HepG2 (cell line): ENCODE measurements around the gene PRUNE1. TPM values are rescaled to one million over a fixed set of nuclear protein-coding genes. Genes with fewer than 3 reads are reported as not detected.

Experiments
- ATAC-seq: fragments of 200-7000 bp; cut with Tn5 transposase; 3 replicates; pipeline ENCODE4 v1.9.1; 2020; ENCODE audit warnings: mild to moderate bottlenecking, moderate library complexity
- BruUV-seq: library from RNA; stranded (reverse); fragments of 400-500 nt; replicated peaks from 2 replicates; lab custom pipeline; 2021; lab: Mats Ljungman, UMichigan
- CTCF ChIA-PET: fragments of 300-600 bp; formaldehyde crosslinking; extraction: SDS; loops from one replicate; lab custom pipeline; 2021; ENCODE audit warnings: low total read pairs, inconsistent platforms, low intra/inter-chr PET ratio; lab: Yijun Ruan, JAX
- POLR2A ChIA-PET: fragments of 350-600 bp; sonication (Branson Sonifier 250); formaldehyde crosslinking; loops from one replicate; lab custom pipeline; 2020; ENCODE audit warnings: antibody characterized with exemption, inconsistent platforms; lab: Yijun Ruan, JAX
- DNase-seq: peaks from one replicate; pipeline ENCODE4 v3.0.0-alpha.2; 2015; ENCODE audit warnings: low spot score
- FAIRE-seq: peaks from 3 replicates; lab custom pipeline; 2011; peaks lifted over from hg19 to GRCh38; lab: Jason Lieb, UNC
- H2AFZ ChIP-seq: one replicate; pipeline ENCODE4 v1.6.1; 2011; ENCODE audit warnings: low read length, inconsistent platforms
- H3K27ac ChIP-seq: fragments of 300-600 bp; 3 replicates; pipeline ENCODE4 v1.8.0; 2011; ENCODE audit warnings: mixed run types, mild to moderate bottlenecking, mixed read lengths, low read length, inconsistent platforms; ENCODE audit not compliant: insufficient read depth; ENCODE audit errors: extremely low read length
- H3K27me3 ChIP-seq, 2 experiments: fragments of 200-600 bp in 1 of 2; 2 replicates in 1 of 2; 3 replicates in 1 of 2; pipeline versions ENCODE4 v1.6.0 to v1.8.0; 2011; ENCODE audit warnings: low read length in 2 of 2, mild to moderate bottlenecking in 2 of 2, moderate library complexity in 2 of 2, inconsistent platforms in 1 of 2; ENCODE audit not compliant: insufficient read depth in 2 of 2, control insufficient read depth in 1 of 2
- H3K36me3 ChIP-seq, 2 experiments: fragments of 200-600 bp in 1 of 2; replicated peaks in 1 of 2; 2 replicates in 1 of 2; 3 replicates in 1 of 2; pipeline versions ENCODE4 v1.5.1 to v1.8.0; 2011; ENCODE audit warnings: low read length in 2 of 2, inconsistent platforms in 1 of 2; ENCODE audit not compliant: insufficient read depth in 2 of 2, control insufficient read depth in 1 of 2
- H3K4me1 ChIP-seq: 2 replicates; pipeline ENCODE4 v1.5.1; 2012; ENCODE audit warnings: low read length, inconsistent platforms; ENCODE audit not compliant: insufficient read depth
- H3K4me2 ChIP-seq: 2 replicates; pipeline ENCODE4 v1.6.0; 2011; ENCODE audit warnings: low read depth, low read length, inconsistent platforms
- H3K4me3 ChIP-seq, 3 experiments: fragments of 200-600 bp in 1 of 3; sonication (generic), shearing (Covaris generic) in 1 of 3; replicated peaks in 1 of 3; 2 replicates each; pipeline ENCODE4 v1.5.1; 2011 to 2016; ENCODE audit warnings: low read length in 3 of 3, inconsistent platforms in 2 of 3, low read depth in 2 of 3, mild to moderate bottlenecking in 2 of 3, control low read depth in 1 of 3, mixed read lengths in 1 of 3; ENCODE audit not compliant: insufficient read depth in 1 of 3
- H3K79me2 ChIP-seq: one replicate; pipeline ENCODE4 v1.6.1; 2011; ENCODE audit warnings: low read length, inconsistent platforms; ENCODE audit not compliant: insufficient read depth
- H3K9ac ChIP-seq: 2 replicates; pipeline ENCODE4 v1.6.0; 2011; ENCODE audit warnings: mild to moderate bottlenecking, low read depth, low read length, inconsistent platforms; ENCODE audit not compliant: insufficient read depth
- H3K9me3 ChIP-seq: 2 replicates; pipeline ENCODE4 v1.5.1; 2012; ENCODE audit warnings: mild to moderate bottlenecking, low read length
- H4K20me1 ChIP-seq: 2 replicates; pipeline ENCODE4 v1.6.0; 2011; ENCODE audit warnings: inconsistent platforms, mild to moderate bottlenecking, low read length, moderate library complexity; ENCODE audit not compliant: insufficient read depth
- CERS6 ChIP-seq: sonication (generic); formaldehyde crosslinking; IDR thresholded peaks from 2 replicates; pipeline ENCODE4 v1.5.0; 2020; ENCODE audit warnings: missing genetic modification reagents
- FOXC1 ChIP-seq: sonication (generic); formaldehyde crosslinking; IDR thresholded peaks from 2 replicates; pipeline ENCODE4 v1.8.0; 2022; ENCODE audit warnings: mild to moderate bottlenecking, missing genetic modification reagents, borderline replicate concordance
- FUBP1 ChIP-seq: sonication (generic); formaldehyde crosslinking; IDR thresholded peaks from 2 replicates; pipeline ENCODE4 v1.5.1; 2020; ENCODE audit warnings: missing genetic modification reagents, mild to moderate bottlenecking, borderline replicate concordance
- GATAD1 ChIP-seq: IDR thresholded peaks from 2 replicates; pipeline ENCODE4 v1.6.1; 2016; ENCODE audit warnings: missing genetic modification reagents, missing compliant biosample characterization
- GMEB1 ChIP-seq: sonication (generic); formaldehyde crosslinking; IDR thresholded peaks from 2 replicates; pipeline ENCODE4 v1.5.1; 2020; ENCODE audit warnings: missing genetic modification reagents, mild to moderate bottlenecking, borderline replicate concordance
- NCOA5 ChIP-seq: sonication (generic); formaldehyde crosslinking; IDR thresholded peaks from 2 replicates; pipeline ENCODE4 v1.4.0; 2020; ENCODE audit warnings: missing genetic modification reagents
- PLRG1 ChIP-seq: fragments of 450-650 bp; conservative IDR thresholded peaks from 2 replicates; pipeline ENCODE4 v1.6.1; 2016
- SKI ChIP-seq: fragments of 450-650 bp; IDR thresholded peaks from one replicate; pipeline ENCODE4 v1.6.1; 2018; ENCODE audit warnings: mild to moderate bottlenecking; ENCODE audit not compliant: partially characterized antibody
- TCF12 ChIP-seq, 2 experiments: fragments of 450-650 bp in 1 of 2; sonication (generic) in 1 of 2; formaldehyde crosslinking in 1 of 2; IDR thresholded peaks; 2 replicates each; pipeline versions ENCODE4 v1.6.1 to v1.8.0; 2017 to 2022; ENCODE audit warnings: antibody characterized with exemption in 1 of 2, mild to moderate bottlenecking in 1 of 2, missing genetic modification reagents in 1 of 2, moderate library complexity in 1 of 2
- THAP11 ChIP-seq: IDR thresholded peaks from 2 replicates; pipeline ENCODE4 v1.6.1; 2016; ENCODE audit warnings: missing biosample characterization, missing genetic modification reagents
- ZNF274 ChIP-seq: sonication (generic); formaldehyde crosslinking; IDR thresholded peaks from 2 replicates; pipeline ENCODE4 v1.5.1; 2020; ENCODE audit warnings: mild to moderate bottlenecking, missing genetic modification reagents
- ZNF512B ChIP-seq: sonication (generic); formaldehyde crosslinking; IDR thresholded peaks from 2 replicates; pipeline ENCODE4 v1.5.1; 2020; ENCODE audit warnings: missing genetic modification reagents, mild to moderate bottlenecking, borderline replicate concordance
- WGBS: methylation state at CpG from one replicate; pipeline ENCODE4 v1.1.6; 2017; ENCODE audit warnings: low lambda C conversion rate; 5-methylcytosine and 5-hydroxymethylcytosine counted together
- in situ Hi-C: cut with HindIII; loops from 2 replicates; pipeline ENCODE4 v1.10.0; 2017; ENCODE audit warnings: low pct_unique_long_range_greater_than_20kb; ENCODE audit not compliant: extremely low pct_ligation_motif_present
- intact Hi-C: fragments of 100-400 bp; cut with micrococcal nuclease; formaldehyde crosslinking; loops from one replicate; pipeline ENCODE4 v1.10.0; 2022; ENCODE audit not compliant: unreplicated experiment
- polyA plus RNA-seq, 8 experiments: library from polyadenylated mRNA; depleted of rRNA in 3 of 8; stranded (reverse) in 7 of 8; unstranded in 1 of 8; fragments of >200 nt; fragmentation: Illumina TruSeq in 4 of 8; extraction: Trizol in 4 of 8; gene quantifications; 2 replicates each; pipeline versions ENCODE4 v1.2.1 to v1.2.3, GENCODE V29; 2011 to 2016; ENCODE audit warnings: low read depth in 4 of 8, missing spikeins in 1 of 8, mixed read lengths in 1 of 8; ENCODE audit not compliant: insufficient read depth in 1 of 8
- total RNA-seq, 5 experiments: library from RNA; depleted of rRNA; stranded (reverse); fragments of >200 nt; fragmentation: Illumina TruSeq; extraction: Trizol; gene quantifications; 2 replicates each; pipeline ENCODE4 v1.2.3, GENCODE V29; 2016; ENCODE audit warnings: low read depth in 1 of 5

The PRUNE1 gene
- total and polyA plus RNA-seq, 2 of the 13 experiments (the other 11 are each of a cell fraction or from before 2014, with no cell fraction given), result 19.0 to 31.9 TPM

GRCh38 chr1:151012684-151013471, 4.6 kb downstream of the PRUNE1 start:
- H4K20me1 ChIP-seq, result no peaks in the 10 kb centered on the region
- in situ Hi-C loops, result no loop called here
- intact Hi-C loops, result loop anchor here (2.0 to 5.0 kb wide), 2 partner anchors 46 to 134 kb away; partner anchors contain the start of genes CDC42SE1 and SEMA6C
- peak overlapping the region; percentile 78 for H3K9ac ChIP-seq
- H3K79me2 ChIP-seq, result peaks cover 20% of the 10 kb centered on the region
- FAIRE-seq, result peak; percentile 94
- WGBS, result 18% methylated on average over 14 of the region's 14 CpGs
- peak overlapping the region; percentile 80 for H3K4me2 ChIP-seq
- H3K27ac ChIP-seq, result peak overlapping the region; percentile 99
- peaks cover 62% of the 10 kb centered on the region for H3K4me1 ChIP-seq
- ATAC-seq, result peak; percentile 93
- H3K27me3 ChIP-seq, result no peaks in the 10 kb centered on the region; a peak in 1 of 5 replicates
- peak overlapping the region; percentile 18 to 44 (median 39); a peak in 5 of 6 replicates for H3K4me3 ChIP-seq
- H3K36me3 ChIP-seq, result no peaks in the 10 kb centered on the region; a peak in 1 of 5 replicates
- POLR2A ChIA-PET, result interaction anchor here (0.6 to 4.0 kb wide), 17 partner anchors 10 to 433 kb away, joined by 3 to 21 read pairs (median 4); partner anchors contain the start of genes ANXA9, C1orf56, CDC42SE1 and CERS2
- H2AFZ ChIP-seq, result no peak overlapping the region
- DNase-seq, result peak; percentile 98
- H3K9me3 ChIP-seq, result no peaks in the 10 kb centered on the region
- no TSS peak for BruUV-seq
- CTCF ChIA-PET, result interaction anchor here (0.8 to 1.3 kb wide), 2 partner anchors 11 to 33 kb away, joined by 3 to 6 read pairs; no protein-coding TSS in a partner anchor
- peak; percentile 43 for TF ChIP-seq THAP11 (CRISPR knock-in tag)
- no peak for TF ChIP-seq TCF12 (IDR thresholded peaks at IDR 0.05)
- TF ChIP-seq TCF12 (CRISPR knock-in tag; IDR thresholded peaks at IDR 0.05), result peak; percentile 71; the same call in 1 of the 2 replicates
- no peak for TF ChIP-seq CERS6 (CRISPR knock-in tag)
- TF ChIP-seq ZNF274 (CRISPR knock-in tag), result no peak
- TF ChIP-seq FOXC1, result no peak
- peak; percentile 68; the same call in 1 of the 2 replicates for TF ChIP-seq GMEB1 (CRISPR knock-in tag)
- no peak for TF ChIP-seq NCOA5
- TF ChIP-seq SKI, result peak; percentile 35
- no peak for TF ChIP-seq GATAD1 (CRISPR knock-in tag)
- TF ChIP-seq FUBP1 (CRISPR knock-in tag), result no peak
- TF ChIP-seq PLRG1, result no peak
- TF ChIP-seq ZNF512B (CRISPR knock-in tag), result no peak
